Lower lobe of right lung (tissue), 2 donors: ENCODE measurements around the gene STOX2. TPM values are rescaled to one million over a fixed set of nuclear protein-coding genes. Genes with fewer than 3 reads are reported as not detected.

Experiments used
- ATAC-seq, 2 donors: fragments of 200-7000 bp; cut with Tn5 transposase; one replicate each; pipeline ENCODE4 v1.9.1; 2020 to 2022; ENCODE audit warnings: mild to moderate bottlenecking in 2 of 2, moderate library complexity in 2 of 2
- DNase-seq: peaks from one replicate; pipeline ENCODE4 v3.0.0-alpha.2; 2020
- H3K27ac ChIP-seq: fragments of 200-600 bp; one replicate; pipeline ENCODE4 v1.8.0; 2022
- H3K27me3 ChIP-seq: fragments of 200-600 bp; one replicate; pipeline ENCODE4 v1.8.0; 2022; ENCODE audit warnings: low read depth
- H3K36me3 ChIP-seq: fragments of 200-600 bp; one replicate; pipeline ENCODE4 v1.8.0; 2022; ENCODE audit warnings: mild to moderate bottlenecking
- H3K4me1 ChIP-seq: fragments of 200-600 bp; one replicate; pipeline ENCODE4 v1.8.0; 2022
- H3K4me3 ChIP-seq: fragments of 200-600 bp; one replicate; pipeline ENCODE4 v1.8.0; 2022; ENCODE audit warnings: mild to moderate bottlenecking
- H3K9me3 ChIP-seq: fragments of 200-600 bp; one replicate; pipeline ENCODE4 v1.8.0; 2022
- CTCF ChIP-seq: fragments of 200-600 bp; IDR thresholded peaks from one replicate; pipeline ENCODE4 v1.8.0; 2022; ENCODE audit warnings: antibody characterized with exemption, mild to moderate bottlenecking
- intact Hi-C: fragments of 100-400 bp; cut with DNase I; formaldehyde crosslinking; loops from one replicate; pipeline ENCODE4 v1.11.0; 2022
- total RNA-seq: library from RNA; stranded (reverse); fragmentation: NEBNext Ultra II Directional; extraction: Animal tissue kit (Norgen Biotek cat#: 25700); gene quantifications from one replicate; pipeline ENCODE4 v1.2.1, GENCODE V29; 2021
- donor health status: DM: no; HTN: yes; CAD: no; lungs with severe emphysema.

Gene STOX2
- total RNA-seq, 1 donor from 2014 or later = 12.8 TPM

GRCh38 chr4:183906489-183906738, 1.3 kb downstream of the STOX2 start:
- peaks cover 16% of the 10 kb centered on the region for H3K27me3 ChIP-seq
- TF ChIP-seq CTCF = no peak
- H3K27ac ChIP-seq = no peak overlapping the region
- intact Hi-C loops = no loop called here
- H3K4me3 ChIP-seq = peak overlapping the region; percentile 68
- DNase-seq (no peak), ATAC-seq (peak in 1 of 2 donors; percentile 13)
- no peaks in the 10 kb centered on the region for H3K9me3 ChIP-seq
- H3K36me3 ChIP-seq = no peaks in the 10 kb centered on the region
- H3K4me1 ChIP-seq = peaks cover 26% of the 10 kb centered on the region

GRCh38 chr4:183906739-183907651, 1.9 kb downstream of the STOX2 start:
- TF ChIP-seq CTCF = no peak
- DNase-seq = no peak
- Histone ChIP-seq H3K4me3 (peak overlapping the region; percentile 68), H3K36me3 (no peaks in the 10 kb centered on the region), H3K4me1 (peaks cover 26% of the 10 kb centered on the region), H3K9me3 (no peaks in the 10 kb centered on the region), H3K27ac (no peak overlapping the region), H3K27me3 (peaks cover 16% of the 10 kb centered on the region)
- no peak for ATAC-seq
- intact Hi-C loops = no loop called here

- no peak for DNase-seq
- intact Hi-C loops = no loop called here
- no peak for TF ChIP-seq CTCF
- Histone ChIP-seq H3K27ac (no peak overlapping the region), H3K27me3 (peaks cover 16% of the 10 kb centered on the region), H3K4me3 (no peak overlapping the region), H3K9me3 (no peaks in the 10 kb centered on the region), H3K36me3 (no peaks in the 10 kb centered on the region), H3K4me1 (peaks cover 26% of the 10 kb centered on the region)
- no peak for ATAC-seq
These were observed 3.0 kb downstream of the STOX2 start for GRCh38 chr4:183907871-183908683.

GRCh38 chr4:183909187-183909586, 4.1 kb downstream of the STOX2 start:
- H3K27me3 ChIP-seq = peaks cover 16% of the 10 kb centered on the region
- no peak overlapping the region for H3K4me3 ChIP-seq
- DNase-seq (no peak), ATAC-seq (no peak)
- no peak for TF ChIP-seq CTCF
- intact Hi-C loops = no loop called here
- H3K9me3 ChIP-seq = no peaks in the 10 kb centered on the region
- no peaks in the 10 kb centered on the region for H3K36me3 ChIP-seq
- no peak overlapping the region for H3K27ac ChIP-seq
- peaks cover 26% of the 10 kb centered on the region for H3K4me1 ChIP-seq

GRCh38 chr4:183909801-183910200, 4.7 kb downstream of the STOX2 start:
- TF ChIP-seq CTCF = no peak
- ATAC-seq = no peak
- Histone ChIP-seq H3K36me3 (no peaks in the 10 kb centered on the region), H3K27me3 (peaks cover 15% of the 10 kb centered on the region), H3K27ac (no peak overlapping the region), H3K4me1 (peaks cover 22% of the 10 kb centered on the region), H3K9me3 (no peaks in the 10 kb centered on the region), H3K4me3 (no peak overlapping the region)
- DNase-seq = no peak
- intact Hi-C loops = no loop called here
